HFFc6 (cell line): Measurements from ENCODE around the gene GRIK1. TPM values are rescaled to one million over a fixed set of nuclear protein-coding genes. Genes with fewer than 3 reads are reported as not detected.

Experiments used
- DNase-seq: peaks from one replicate; pipeline ENCODE4 v3.0.0-alpha.2; 2018
- H3K27ac Mint-ChIP-seq: 2 replicates; pipeline ENCODE4 v1.8.0; 2020; ENCODE audit warnings: mild to moderate bottlenecking, mixed read lengths
- H3K27me3 Mint-ChIP-seq: 2 replicates; pipeline ENCODE4 v1.8.0; 2021; ENCODE audit warnings: mild to moderate bottlenecking, moderate library complexity, mixed read lengths; ENCODE audit not compliant: insufficient read depth
- H3K36me3 Mint-ChIP-seq: 2 replicates; pipeline ENCODE4 v1.8.0; 2021; ENCODE audit warnings: low read depth, mixed read lengths
- H3K4me1 Mint-ChIP-seq: 2 replicates; pipeline ENCODE4 v1.8.0; 2020; ENCODE audit warnings: low read depth, mixed read lengths
- H3K4me3 Mint-ChIP-seq: 2 replicates; pipeline ENCODE4 v1.8.0; 2020; ENCODE audit warnings: mild to moderate bottlenecking, moderate library complexity, mixed read lengths
- H3K9me3 Mint-ChIP-seq: 2 replicates; pipeline ENCODE4 v1.8.0; 2020; ENCODE audit warnings: mild to moderate bottlenecking, mixed read lengths
- CTCF ChIP-seq: fragments of 200-600 bp; sonication (generic); IDR thresholded peaks from 2 replicates; pipeline ENCODE4 v1.5.0; 2021; ENCODE audit warnings: antibody characterized with exemption, mild to moderate bottlenecking
- total RNA-seq, 6 experiments: library from RNA; stranded (reverse); fragmentation: NEBNext Ultra II Directional; extraction: Animal tissue kit (Norgen Biotek cat#: 25700); gene quantifications; 2 replicates in 1 of 6; 3 replicates in 5 of 6; pipeline ENCODE4 v1.2.3, GENCODE V29; 2021

Gene GRIK1
- total RNA-seq, 6 experiments from 2014 or later = not detected

- no peak for TF ChIP-seq CTCF
- H3K4me1 Mint-ChIP-seq = no peaks in the 10 kb centered on the region
- no peak overlapping the region for H3K27ac Mint-ChIP-seq
- H3K36me3 Mint-ChIP-seq = no peaks in the 10 kb centered on the region
- H3K27me3 Mint-ChIP-seq = no peaks in the 10 kb centered on the region
- no peak overlapping the region for H3K4me3 Mint-ChIP-seq
- DNase-seq = no peak
- H3K9me3 Mint-ChIP-seq = peaks cover 20% of the 10 kb centered on the region
Measured at GRCh38 chr21:29741761-29742160, 198.0 kb downstream of the GRIK1 start.

GRCh38 chr21:29739176-29739575 lies 200.6 kb downstream of the GRIK1 start:
- H3K27me3 Mint-ChIP-seq = no peaks in the 10 kb centered on the region
- no peak overlapping the region for H3K27ac Mint-ChIP-seq
- no peaks in the 10 kb centered on the region for H3K36me3 Mint-ChIP-seq
- no peaks in the 10 kb centered on the region for H3K4me1 Mint-ChIP-seq
- H3K4me3 Mint-ChIP-seq = no peak overlapping the region
- no peak for DNase-seq
- no peak for TF ChIP-seq CTCF
- H3K9me3 Mint-ChIP-seq = peaks cover 31% of the 10 kb centered on the region

- H3K27me3 Mint-ChIP-seq = no peaks in the 10 kb centered on the region
- H3K4me3 Mint-ChIP-seq = no peak overlapping the region
- H3K4me1 Mint-ChIP-seq = no peaks in the 10 kb centered on the region
- no peak for TF ChIP-seq CTCF
- peaks cover 31% of the 10 kb centered on the region for H3K9me3 Mint-ChIP-seq
- H3K36me3 Mint-ChIP-seq = no peaks in the 10 kb centered on the region
- no peak for DNase-seq
- no peak overlapping the region for H3K27ac Mint-ChIP-seq
Measured at GRCh38 chr21:29738730-29739129, 201.1 kb downstream of the GRIK1 start.

- no peaks in the 10 kb centered on the region for H3K27me3 Mint-ChIP-seq
- no peaks in the 10 kb centered on the region for H3K36me3 Mint-ChIP-seq
- peaks cover 25% of the 10 kb centered on the region for H3K9me3 Mint-ChIP-seq
- H3K4me1 Mint-ChIP-seq = no peaks in the 10 kb centered on the region
- DNase-seq = no peak
- no peak for TF ChIP-seq CTCF
- no peak overlapping the region for H3K27ac Mint-ChIP-seq
- H3K4me3 Mint-ChIP-seq = no peak overlapping the region
Measured at GRCh38 chr21:29737186-29737585, 202.6 kb downstream of the GRIK1 start.

- no peak for TF ChIP-seq CTCF
- Mint-ChIP-seq H3K27ac (no peak overlapping the region), H3K9me3 (peaks cover 13% of the 10 kb centered on the region), H3K36me3 (no peaks in the 10 kb centered on the region), H3K27me3 (no peaks in the 10 kb centered on the region), H3K4me1 (no peaks in the 10 kb centered on the region), H3K4me3 (no peak overlapping the region)
- no peak for DNase-seq
Measured at GRCh38 chr21:29730281-29730680, 209.5 kb downstream of the GRIK1 start.

GRCh38 chr21:29726044-29726443 lies 213.8 kb downstream of the GRIK1 start:
- H3K27ac Mint-ChIP-seq = no peak overlapping the region
- no peak for TF ChIP-seq CTCF
- no peak overlapping the region for H3K4me3 Mint-ChIP-seq
- no peak for DNase-seq
- no peaks in the 10 kb centered on the region for H3K36me3 Mint-ChIP-seq
- H3K9me3 Mint-ChIP-seq = peaks cover 18% of the 10 kb centered on the region
- H3K4me1 Mint-ChIP-seq = no peaks in the 10 kb centered on the region
- no peaks in the 10 kb centered on the region for H3K27me3 Mint-ChIP-seq
